H1 (cell line): Measurements from ENCODE around the gene ZNF652. TPM values are rescaled to one million over a fixed set of nuclear protein-coding genes. Genes with fewer than 3 reads are reported as not detected.

ENCODE experiments used
- BACH1 ChIP-seq: IDR thresholded peaks from 2 replicates; pipeline ENCODE4 v1.6.1; 2012; ENCODE audit warnings: low read length, improper control_type of control experiment
- CBX5 ChIP-seq: fragments of 300-800, 300-1000 bp; sonication (generic); IDR thresholded peaks from 2 replicates; pipeline ENCODE4 v1.7.1; 2016; ENCODE audit warnings: antibody characterized with exemption, low read length, low read depth
- MAX ChIP-seq: IDR thresholded peaks from 2 replicates; pipeline ENCODE4 v1.6.1; 2012; ENCODE audit warnings: inconsistent platforms
- SAP30 ChIP-seq: fragments of 300-600 bp; sonication (generic); IDR thresholded peaks from 2 replicates; pipeline ENCODE4 v1.7.1; 2012; ENCODE audit warnings: low read length, moderate library complexity, mild to moderate bottlenecking, inconsistent platforms; ENCODE audit not compliant: insufficient read depth, insufficient replicate concordance
- polyA plus RNA-seq, 7 experiments: library from polyadenylated mRNA; depleted of rRNA in 3 of 7; stranded (reverse) in 5 of 7; unstranded in 2 of 7; fragments of >200 nt in 5 of 7; fragments of 200-250 nt in 2 of 7; gene quantifications; 1 replicate in 5 of 7; 2 replicates in 1 of 7; 4 replicates in 1 of 7; pipeline versions ENCODE4 v1.2.1 to v1.2.3, GENCODE V29; 2011 to 2013; ENCODE audit warnings: missing spikeins in 2 of 7, mixed read lengths in 2 of 7
- total RNA-seq: library from RNA; stranded (reverse); fragmentation: NEBNext Ultra II Directional; extraction: Animal tissue kit (Norgen Biotek cat#: 25700); gene quantifications from 2 replicates; pipeline ENCODE4 v1.2.1, GENCODE V29; 2021

The ZNF652 gene
- total and polyA plus RNA-seq, 2 of the 8 experiments (the other 6 are each of a cell fraction or from before 2014, with no cell fraction given) = 13.5 to 39.6 TPM

GRCh38 chr17:49373115-49373514 is 11.1 kb upstream of the ZNF652 start (continued):
- TF ChIP-seq SAP30 (no peak), MAX (no peak), BACH1 (no peak), CBX5 (no peak)
